Activated naive CD8-positive, alpha-beta T cell treated with anti-CD3 and anti-CD28 coated beads, Interleukin-2, amount 10 ng/mL, durations not matched to agents 7 days and 5 days (primary cell): ENCODE data around the gene MPST. TPM values are rescaled to one million over a fixed set of nuclear protein-coding genes. Genes with fewer than 3 reads are reported as not detected.

Experiments used
- ATAC-seq: fragments of 150-1000 bp; cut with Tn5 transposase; one replicate; pipeline ENCODE4 v1.10.0; 2021; ENCODE audit warnings: low read depth, moderate library complexity
- POLR2A ChIA-PET: fragments of 350-600 bp; sonication (Branson Sonifier 250); formaldehyde crosslinking; loops from one replicate; lab custom pipeline; 2021; ENCODE audit warnings: antibody characterized with exemption; lab: Charles Lee
- DNase-seq: peaks from one replicate; pipeline ENCODE4 v3.0.0; 2021
- H3K27ac Mint-ChIP-seq: one replicate; pipeline ENCODE4 v1.8.0; 2022; ENCODE audit warnings: mild to moderate bottlenecking, mixed read lengths
- H3K27me3 Mint-ChIP-seq: one replicate; pipeline ENCODE4 v1.8.0; 2022; ENCODE audit warnings: mild to moderate bottlenecking, moderate library complexity, mixed read lengths
- H3K36me3 Mint-ChIP-seq: one replicate; pipeline ENCODE4 v1.8.0; 2021; ENCODE audit warnings: mild to moderate bottlenecking, mixed read lengths
- H3K4me1 Mint-ChIP-seq: one replicate; pipeline ENCODE4 v1.8.0; 2021; ENCODE audit warnings: mixed read lengths
- H3K4me3 Mint-ChIP-seq: one replicate; pipeline ENCODE4 v1.8.0; 2022; ENCODE audit warnings: mild to moderate bottlenecking, moderate library complexity, mixed read lengths
- H3K9me3 Mint-ChIP-seq: one replicate; pipeline ENCODE4 v1.8.0; 2021; ENCODE audit warnings: mixed read lengths
- total RNA-seq, 2 experiments: library from RNA; stranded (reverse); gene quantifications; one replicate each; pipeline ENCODE4 v1.2.3, GENCODE V29; 2021

Gene MPST
- total RNA-seq, 2 experiments from 2014 or later, result 23.1 to 23.4 TPM

DNA sequence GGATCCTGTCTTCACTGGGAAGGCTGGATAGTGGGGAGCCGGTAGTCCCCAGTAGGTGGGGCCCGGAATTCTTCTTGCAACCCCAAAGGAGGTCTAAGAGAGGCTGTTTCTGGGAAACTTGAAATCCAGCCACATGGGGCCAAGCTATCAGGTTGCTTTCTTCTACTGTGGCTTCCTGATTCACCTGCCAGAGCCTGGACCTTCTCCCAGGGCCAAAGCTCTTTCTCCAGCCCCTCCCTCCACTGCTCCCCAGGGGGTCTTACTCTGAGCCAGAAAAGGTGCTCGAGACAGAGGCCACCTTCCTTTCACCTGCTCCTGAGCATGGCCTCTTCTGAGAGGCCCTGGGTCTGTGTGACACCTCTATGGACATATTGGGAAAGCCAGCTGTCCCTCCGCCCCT lies 9.4 kb upstream of the MPST start:
- H3K4me3 Mint-ChIP-seq, result no peak overlapping the region
- peak; percentile 13 for DNase-seq
- H3K4me1 Mint-ChIP-seq, result peaks cover 5% of the 10 kb centered on the region
- POLR2A ChIA-PET, result no interaction called here
- H3K27ac Mint-ChIP-seq, result no peak overlapping the region
- no peaks in the 10 kb centered on the region for H3K36me3 Mint-ChIP-seq
- no peak for ATAC-seq
- H3K27me3 Mint-ChIP-seq, result peaks cover 27% of the 10 kb centered on the region
- no peaks in the 10 kb centered on the region for H3K9me3 Mint-ChIP-seq

DNA sequence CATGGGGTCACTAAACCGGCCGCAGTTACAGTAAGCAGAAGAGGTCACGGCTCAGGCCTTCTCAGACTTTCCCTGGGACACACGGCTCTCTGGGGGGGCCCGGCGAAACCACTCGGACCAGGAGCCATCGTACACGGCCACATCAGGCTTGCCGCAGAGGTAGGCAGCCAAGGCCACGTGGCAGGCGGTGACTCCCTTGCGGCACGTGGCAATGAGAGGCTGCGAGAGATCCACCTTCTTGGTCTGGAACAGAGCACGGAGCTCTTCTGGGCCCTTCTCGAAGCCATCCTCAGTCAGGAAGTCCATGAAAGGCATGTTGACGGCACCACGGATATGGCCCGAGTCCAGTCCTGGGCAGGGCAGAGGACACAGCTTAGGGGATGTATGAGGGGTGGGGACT lies 8.6 kb upstream of the MPST start:
- H3K9me3 Mint-ChIP-seq, result no peaks in the 10 kb centered on the region
- no peak overlapping the region for H3K27ac Mint-ChIP-seq

DNA sequence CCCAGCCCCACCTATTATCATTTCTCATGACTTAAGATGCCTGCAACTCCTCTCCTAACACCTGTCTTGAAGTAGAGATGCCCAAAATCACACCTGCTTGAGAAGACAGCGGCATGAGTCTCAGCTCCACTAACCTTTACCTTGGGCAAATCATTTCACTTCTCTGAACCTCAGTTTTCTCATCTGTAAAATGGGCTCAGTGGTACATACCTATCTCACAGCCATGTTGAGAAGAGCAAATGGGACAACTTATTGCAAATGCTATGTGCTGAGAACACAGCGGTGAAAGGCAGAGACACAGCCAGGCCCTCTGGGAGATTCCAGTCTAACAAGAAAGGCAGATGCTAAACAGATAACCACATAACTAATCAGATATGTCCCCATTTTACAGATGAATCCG lies 8.1 kb upstream of the MPST start:
- Mint-ChIP-seq H3K4me3 (no peak overlapping the region), H3K36me3 (no peaks in the 10 kb centered on the region), H3K27me3 (peaks cover 18% of the 10 kb centered on the region), H3K9me3 (no peaks in the 10 kb centered on the region), H3K27ac (no peak overlapping the region), H3K4me1 (peaks cover 5% of the 10 kb centered on the region)
- POLR2A ChIA-PET, result interaction anchor here (0.6 kb wide), 1 partner anchor 30 kb away, joined by 6 read pairs; no protein-coding TSS in a partner anchor
- ATAC-seq (no peak), DNase-seq (no peak)

More for the DNA sequence above, 8.6 kb upstream of the MPST start:
- ATAC-seq, result no peak
- peak; percentile 20 for DNase-seq
- Mint-ChIP-seq H3K4me3 (no peak overlapping the region), H3K36me3 (no peaks in the 10 kb centered on the region), H3K4me1 (peaks cover 5% of the 10 kb centered on the region), H3K27me3 (peaks cover 21% of the 10 kb centered on the region)
- POLR2A ChIA-PET, result interaction anchor here (0.6 kb wide), 1 partner anchor 30 kb away, joined by 6 read pairs; no protein-coding TSS in a partner anchor

DNA sequence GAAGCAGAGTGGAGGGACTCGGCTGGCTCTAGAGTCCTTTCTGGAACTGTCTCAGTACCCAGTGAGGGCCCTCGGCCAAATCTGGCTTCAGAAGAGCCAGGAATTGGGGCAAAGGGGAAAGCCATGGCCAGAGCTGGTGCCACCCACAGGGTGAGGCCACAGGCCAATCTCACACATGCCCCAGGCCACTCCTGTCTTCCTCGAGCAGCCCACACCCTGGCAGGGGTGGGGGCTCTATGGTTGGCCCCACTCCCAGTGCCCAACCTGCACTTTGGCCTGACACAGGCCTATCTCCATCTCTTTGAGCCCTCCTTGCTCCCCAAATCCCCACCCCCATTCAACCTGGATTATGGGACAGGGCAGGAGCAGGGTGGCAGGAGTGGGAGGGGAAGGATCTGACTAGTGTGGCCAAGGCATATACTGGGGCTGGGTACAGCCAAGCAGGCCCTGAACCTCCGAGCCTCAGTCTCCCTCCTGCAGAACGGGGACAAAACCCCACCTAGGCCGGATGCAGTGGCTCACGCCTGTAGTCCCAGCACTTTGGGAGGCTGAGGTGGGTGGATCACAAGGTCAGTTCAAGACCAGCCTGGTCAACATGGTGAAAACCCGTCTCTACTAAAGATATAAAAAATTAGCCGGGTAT lies 7.2 kb upstream of the MPST start:
- DNase-seq, result no peak
- Mint-ChIP-seq H3K4me1 (peaks cover 3% of the 10 kb centered on the region), H3K9me3 (no peaks in the 10 kb centered on the region), H3K27ac (no peak overlapping the region), H3K4me3 (no peak overlapping the region), H3K27me3 (peaks cover 10% of the 10 kb centered on the region), H3K36me3 (no peaks in the 10 kb centered on the region)
- POLR2A ChIA-PET, result no interaction called here
- ATAC-seq, result no peak

DNA sequence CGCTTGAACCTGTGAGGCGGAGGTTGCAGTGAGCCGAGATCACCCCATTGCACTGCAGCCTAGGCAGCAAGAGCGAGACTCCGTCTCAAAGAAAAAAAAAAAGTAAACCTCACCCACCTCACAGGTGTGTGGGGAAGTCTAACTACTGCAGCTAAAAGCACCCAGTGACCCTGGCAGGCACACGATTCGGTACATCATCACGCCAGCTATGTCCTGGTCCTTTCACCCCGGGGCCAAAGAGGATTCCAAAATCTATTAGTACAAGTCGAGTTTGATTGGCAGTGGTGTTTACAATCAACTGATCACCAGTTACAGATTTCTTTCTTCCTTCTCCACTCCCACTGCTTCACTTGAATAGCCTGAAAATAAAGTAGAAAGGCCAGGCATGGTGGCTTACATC lies 6.6 kb upstream of the MPST start:
- H3K9me3 Mint-ChIP-seq, result no peaks in the 10 kb centered on the region
- POLR2A ChIA-PET, result no interaction called here
- DNase-seq, result no peak
- no peak for ATAC-seq
- H3K36me3 Mint-ChIP-seq, result no peaks in the 10 kb centered on the region
- H3K27me3 Mint-ChIP-seq, result peaks cover 6% of the 10 kb centered on the region
- H3K4me3 Mint-ChIP-seq, result no peak overlapping the region
- H3K27ac Mint-ChIP-seq, result no peak overlapping the region
- peaks cover 2% of the 10 kb centered on the region for H3K4me1 Mint-ChIP-seq

DNA sequence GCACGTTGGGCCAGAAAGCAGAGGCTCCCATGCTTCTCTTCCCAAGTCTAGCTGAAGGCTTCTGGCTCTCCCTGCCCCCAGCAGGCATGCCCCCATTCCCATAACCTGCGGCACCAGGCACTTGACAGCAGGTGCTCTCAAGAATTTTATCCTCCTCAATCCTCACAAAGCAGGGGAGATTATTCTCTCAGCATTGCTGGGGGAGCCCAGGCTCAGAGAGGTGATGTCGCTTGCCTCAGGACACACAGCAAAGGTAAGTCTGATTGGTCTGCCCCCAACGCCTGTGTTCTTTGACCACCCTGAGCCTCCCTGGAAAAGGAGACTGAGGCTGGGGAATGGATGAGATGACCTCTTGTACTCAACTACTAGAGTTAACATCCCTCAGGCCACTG lies 5.1 kb upstream of the MPST start:
- POLR2A ChIA-PET, result no interaction called here
- Mint-ChIP-seq H3K27me3 (no peaks in the 10 kb centered on the region), H3K36me3 (no peaks in the 10 kb centered on the region), H3K27ac (no peak overlapping the region), H3K4me1 (peaks cover 2% of the 10 kb centered on the region), H3K4me3 (no peak overlapping the region), H3K9me3 (no peaks in the 10 kb centered on the region)
- DNase-seq, result no peak
- ATAC-seq, result no peak

DNA sequence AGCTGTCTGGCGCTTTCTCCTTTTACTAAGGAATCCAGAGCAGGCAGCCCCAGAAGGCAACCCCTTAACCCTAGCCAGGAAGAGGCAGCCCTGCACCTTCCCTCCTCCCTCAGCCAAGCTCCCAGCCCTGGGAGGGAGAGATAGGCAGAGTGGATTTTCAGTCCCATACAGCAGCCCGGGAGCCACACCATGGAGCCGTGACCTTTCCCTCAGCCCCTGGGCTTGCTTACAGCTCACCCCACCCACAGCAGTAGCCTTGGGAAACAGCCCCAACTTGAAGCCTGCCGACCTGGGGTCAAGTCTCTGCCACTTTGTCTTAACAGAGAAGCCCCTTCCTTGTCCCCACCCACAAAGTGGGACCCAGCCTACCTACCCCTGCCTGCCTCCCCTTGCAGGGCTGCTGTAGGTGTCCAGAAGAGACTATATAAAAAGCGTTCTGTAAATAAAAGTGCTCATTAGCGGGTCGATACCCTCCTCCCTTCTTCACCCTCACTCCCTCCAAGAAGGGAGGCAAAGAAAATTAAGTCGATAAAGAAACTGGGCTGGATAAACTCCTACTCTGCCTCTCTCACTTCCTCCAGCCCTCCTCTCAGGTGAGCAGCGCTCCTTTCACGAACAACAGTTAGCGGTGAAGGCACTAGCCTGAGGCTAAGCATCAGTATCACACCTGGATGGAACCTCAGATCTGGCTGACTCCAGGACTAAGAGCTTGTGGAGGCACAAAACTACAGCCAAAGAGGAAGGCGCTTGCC lies 4.5 kb upstream of the MPST start:
- H3K27me3 Mint-ChIP-seq, result no peaks in the 10 kb centered on the region

DNA sequence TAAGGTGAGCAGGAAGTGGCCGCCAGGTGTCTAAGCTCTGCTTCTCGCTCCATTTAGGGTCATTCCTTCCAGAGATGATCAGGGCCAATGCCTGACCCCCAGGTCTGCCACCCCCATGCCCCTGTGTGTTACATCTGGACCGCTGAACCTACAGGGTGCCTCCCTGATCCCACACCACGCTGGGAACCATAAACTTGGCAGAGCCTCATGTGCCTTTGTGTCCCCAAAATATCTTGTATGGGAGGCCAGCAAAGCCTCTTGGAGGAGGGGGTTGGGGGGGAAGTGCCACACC lies 4.0 kb upstream of the MPST start:
- POLR2A ChIA-PET, result no interaction called here
- DNase-seq (no peak), ATAC-seq (no peak)
- no peaks in the 10 kb centered on the region for H3K36me3 Mint-ChIP-seq
- H3K27me3 Mint-ChIP-seq, result peaks cover 2% of the 10 kb centered on the region
- H3K4me1 Mint-ChIP-seq, result peaks cover 4% of the 10 kb centered on the region
- no peak overlapping the region for H3K27ac Mint-ChIP-seq
- H3K9me3 Mint-ChIP-seq, result no peaks in the 10 kb centered on the region
- no peak overlapping the region for H3K4me3 Mint-ChIP-seq

More for the DNA sequence above, 4.5 kb upstream of the MPST start:
- Mint-ChIP-seq H3K4me3 (no peak overlapping the region), H3K27ac (no peak overlapping the region), H3K36me3 (no peaks in the 10 kb centered on the region), H3K9me3 (no peaks in the 10 kb centered on the region), H3K4me1 (peaks cover 2% of the 10 kb centered on the region)
- DNase-seq, result peak; percentile 4
- no peak for ATAC-seq
- POLR2A ChIA-PET, result no interaction called here

DNA sequence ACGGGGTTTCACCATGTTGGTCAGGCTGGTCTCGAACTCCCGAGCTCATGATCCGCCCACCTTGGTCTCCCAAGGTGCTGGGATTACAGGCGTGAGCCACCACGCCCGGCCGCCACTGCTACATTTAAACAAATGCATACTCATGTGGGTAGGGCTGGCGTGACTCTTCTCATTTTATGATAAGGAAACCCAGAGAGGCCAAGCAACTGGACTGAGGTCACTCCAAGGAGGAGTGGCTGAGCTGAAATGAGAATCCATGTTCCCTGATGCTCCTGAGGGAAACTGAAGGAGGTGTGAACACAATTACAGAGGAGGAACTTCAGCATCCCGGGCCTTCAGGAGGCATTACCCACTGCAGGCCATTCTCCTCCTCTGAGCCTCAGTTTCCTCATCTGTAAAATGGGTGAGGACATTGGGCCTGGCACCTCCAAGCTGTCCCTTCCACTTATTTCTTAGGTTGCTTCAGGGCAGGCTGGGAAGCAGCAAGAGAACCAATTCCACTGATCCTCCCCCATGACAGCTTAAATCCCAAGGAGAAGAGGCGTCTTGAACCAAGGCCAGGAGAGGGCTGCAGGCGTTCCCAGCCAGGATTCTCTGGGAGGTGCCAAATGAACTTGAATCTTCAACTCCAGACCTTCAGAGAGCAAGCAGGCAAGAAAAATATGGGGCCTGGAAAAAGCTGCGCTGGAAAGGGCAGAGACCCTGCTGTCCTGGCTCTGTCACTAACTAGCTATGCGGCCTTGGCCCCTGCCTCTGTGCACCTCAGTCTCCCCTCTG lies 3.2 kb upstream of the MPST start:
- Mint-ChIP-seq H3K9me3 (no peaks in the 10 kb centered on the region), H3K4me1 (peaks cover 6% of the 10 kb centered on the region), H3K36me3 (no peaks in the 10 kb centered on the region), H3K27me3 (peaks cover 4% of the 10 kb centered on the region), H3K27ac (no peak overlapping the region), H3K4me3 (no peak overlapping the region)
- POLR2A ChIA-PET, result no interaction called here
- ATAC-seq (no peak), DNase-seq (no peak)

DNA sequence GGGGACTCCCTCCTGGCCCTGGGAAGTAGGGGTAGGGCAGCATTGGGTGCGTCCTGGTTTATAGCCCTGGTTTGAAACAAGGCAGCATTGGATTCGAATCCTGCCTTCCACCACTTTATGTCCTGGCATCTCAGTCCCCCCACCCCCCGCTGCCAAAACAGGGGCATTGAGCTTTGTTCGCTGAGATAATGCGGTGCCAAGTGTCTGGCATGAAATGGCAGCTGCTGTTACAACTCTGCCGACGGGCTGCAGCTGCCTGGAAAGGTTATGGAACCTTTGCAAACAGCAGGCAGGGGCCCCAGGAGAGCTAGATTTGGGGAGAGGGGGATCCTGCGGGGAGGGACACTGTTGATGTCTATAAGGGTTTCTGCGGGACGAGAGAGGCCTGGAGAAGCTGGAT lies 2.2 kb upstream of the MPST start:
- H3K27me3 Mint-ChIP-seq, result peaks cover 8% of the 10 kb centered on the region
- no peak overlapping the region for H3K4me3 Mint-ChIP-seq
- DNase-seq (no peak), ATAC-seq (no peak)
- H3K4me1 Mint-ChIP-seq, result peaks cover 9% of the 10 kb centered on the region
- no peak overlapping the region for H3K27ac Mint-ChIP-seq
- POLR2A ChIA-PET, result interaction anchor here (0.6 kb wide), 1 partner anchor 368 kb away, joined by 3 read pairs; no protein-coding TSS in a partner anchor
- no peaks in the 10 kb centered on the region for H3K36me3 Mint-ChIP-seq
- no peaks in the 10 kb centered on the region for H3K9me3 Mint-ChIP-seq

DNA sequence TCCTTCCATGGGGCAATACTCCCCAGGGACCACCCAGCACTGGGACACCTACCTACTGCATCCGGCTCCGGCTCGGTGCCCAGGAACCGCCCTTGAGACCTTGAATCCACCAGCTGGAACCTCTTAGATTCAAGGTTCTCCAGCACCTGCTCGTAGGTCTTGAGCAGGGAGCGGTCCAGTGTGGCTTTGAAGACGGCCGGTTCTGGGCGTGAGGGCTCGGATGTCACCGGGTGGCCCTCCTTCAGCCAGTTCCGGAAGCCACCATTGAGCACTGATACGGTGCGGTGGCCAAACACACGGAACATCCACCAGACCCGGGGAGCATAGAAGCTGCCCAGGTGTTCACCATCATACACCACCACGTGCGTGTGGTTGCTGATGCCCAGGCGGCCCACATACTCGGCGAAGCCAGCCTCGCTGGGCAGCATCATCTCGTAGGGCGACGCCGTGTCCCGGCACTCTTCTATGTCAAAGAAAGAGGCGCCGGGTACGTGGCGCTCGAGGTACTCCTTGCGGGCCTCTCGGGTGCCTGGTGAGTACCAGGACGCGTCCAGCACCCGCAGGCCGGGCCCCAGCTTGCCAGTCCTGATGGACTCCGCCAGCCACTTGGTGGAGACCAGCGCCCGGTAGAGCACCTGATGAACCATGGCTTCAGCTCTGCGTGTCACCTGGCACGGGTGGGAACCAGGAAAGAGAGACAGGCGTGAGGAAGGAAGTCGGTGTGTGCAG lies 1.3 kb upstream of the MPST start:
- peak overlapping the region; percentile 70 for H3K27ac Mint-ChIP-seq
- H3K4me3 Mint-ChIP-seq, result peak overlapping the region; percentile 79
- peak; percentile 32 for DNase-seq
- no peaks in the 10 kb centered on the region for H3K36me3 Mint-ChIP-seq
- peaks cover 9% of the 10 kb centered on the region for H3K4me1 Mint-ChIP-seq
- POLR2A ChIA-PET, result interaction anchor here (0.7 to 1.1 kb wide), 2 partner anchors 243 to 488 kb away, joined by 3 read pairs; no protein-coding TSS in a partner anchor
- ATAC-seq, result no peak
- H3K9me3 Mint-ChIP-seq, result no peaks in the 10 kb centered on the region
- peaks cover 8% of the 10 kb centered on the region for H3K27me3 Mint-ChIP-seq

DNA sequence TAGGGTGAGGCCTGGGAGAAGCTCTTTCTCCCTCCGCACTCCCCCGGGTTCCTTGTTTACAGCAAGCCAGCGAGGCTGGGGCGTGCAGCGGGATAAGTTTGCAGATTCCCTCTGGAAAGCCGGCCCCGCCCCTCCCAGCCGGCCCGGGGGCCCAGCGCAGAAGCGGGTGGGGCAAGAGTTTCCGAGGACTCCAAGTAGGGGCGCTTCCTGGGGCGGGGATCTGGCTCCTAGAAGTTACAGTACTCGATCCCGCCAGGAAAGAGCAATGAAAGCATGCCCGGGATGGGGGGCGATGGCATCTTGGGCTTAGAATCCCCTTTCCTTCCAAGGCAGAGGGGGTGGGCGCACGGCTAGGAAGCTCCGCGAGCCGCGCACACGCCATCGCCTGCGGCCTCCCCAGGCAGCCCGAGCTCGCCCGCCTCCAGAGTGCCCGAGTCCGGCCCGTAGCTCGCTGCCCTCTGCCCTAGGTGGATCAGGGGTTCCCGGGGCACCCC lies 680 bp upstream of the MPST start:
- peak; percentile 16 for ATAC-seq

DNA sequence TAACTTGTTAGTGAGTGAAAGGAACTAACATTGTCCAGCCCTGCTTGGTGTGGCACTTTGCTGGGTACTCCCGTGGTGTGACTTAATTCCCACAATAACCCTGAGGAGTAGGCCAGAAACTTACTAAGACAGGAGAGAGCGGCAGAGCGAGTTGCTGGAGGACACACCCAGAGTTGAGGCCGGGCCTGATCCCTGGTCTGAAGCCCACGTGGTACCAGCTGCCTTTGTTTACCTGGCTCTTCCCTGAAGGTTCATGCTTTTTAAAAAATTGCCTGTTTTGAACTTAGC lies 594 bp downstream of the MPST start:
- peak overlapping the region; percentile 95 for H3K4me3 Mint-ChIP-seq
- peak; percentile 2 for ATAC-seq
- H3K27ac Mint-ChIP-seq, result peak overlapping the region; percentile 83
- H3K9me3 Mint-ChIP-seq, result no peaks in the 10 kb centered on the region
- POLR2A ChIA-PET, result interaction anchor here (0.7 to 0.8 kb wide), 2 partner anchors 49 to 198 kb away, joined by 3 read pairs; no protein-coding TSS in a partner anchor
- H3K27me3 Mint-ChIP-seq, result peaks cover 8% of the 10 kb centered on the region
- peaks cover 10% of the 10 kb centered on the region for H3K4me1 Mint-ChIP-seq
- DNase-seq, result no peak
- H3K36me3 Mint-ChIP-seq, result peaks cover 3% of the 10 kb centered on the region

More for the DNA sequence above, 680 bp upstream of the MPST start:
- POLR2A ChIA-PET, result interaction anchor here (0.6 to 1.1 kb wide), 4 partner anchors 13 to 489 kb away, joined by 3 to 4 read pairs (median 3); partner anchors contain the start of gene IFT27
- Mint-ChIP-seq H3K27me3 (peaks cover 8% of the 10 kb centered on the region), H3K9me3 (no peaks in the 10 kb centered on the region), H3K4me3 (peak overlapping the region; percentile 79), H3K36me3 (no peaks in the 10 kb centered on the region), H3K27ac (peak overlapping the region; percentile 70), H3K4me1 (peaks cover 9% of the 10 kb centered on the region)
- DNase-seq, result no peak
